Gastrocnemius medialis (tissue), 4 donors: ENCODE measurements around the gene INSYN2B. TPM values are rescaled to one million over a fixed set of nuclear protein-coding genes. Genes with fewer than 3 reads are reported as not detected.

Source experiments
- ATAC-seq, 2 donors: fragments of 150-250 bp; one replicate each; pipeline ENCODE4 v1.9.1; 2016
- DNase-seq, 2 donors: peaks; one replicate each; pipeline ENCODE4 v3.0.0-alpha.2; 2019
- H3K27ac ChIP-seq, 4 donors: fragments of 200-600 bp; sonication (generic); 1 replicate in 1 of 4; 2 replicates in 3 of 4; pipeline ENCODE4 v1.5.1; 2016 to 2018; ENCODE audit warnings: mild to moderate bottlenecking in 2 of 4, moderate library complexity in 1 of 4
- H3K27me3 ChIP-seq, 3 donors: fragments of 200-600 bp; sonication (generic) in 2 of 3; 1 replicate in 1 of 3; 2 replicates in 2 of 3; pipeline versions ENCODE4 v1.5.1 to v1.6.0; 2016 to 2019; ENCODE audit warnings: mild to moderate bottlenecking in 1 of 3, moderate library complexity in 1 of 3
- H3K36me3 ChIP-seq, 2 donors: fragments of 200-600 bp; sonication (generic) in 1 of 2; one replicate each; pipeline ENCODE4 v1.5.1; 2017 to 2018
- H3K4me1 ChIP-seq, 2 donors: fragments of 200-600 bp; sonication (generic) in 1 of 2; one replicate each; pipeline ENCODE4 v1.5.1; 2016 to 2017; ENCODE audit warnings: mild to moderate bottlenecking in 2 of 2
- H3K4me3 ChIP-seq, 4 donors: fragments of 200-600 bp; sonication (generic) in 3 of 4; 1 replicate in 1 of 4; 2 replicates in 3 of 4; pipeline ENCODE4 v1.5.1; 2016 to 2019; ENCODE audit warnings: mild to moderate bottlenecking in 2 of 4
- H3K9me3 ChIP-seq, 3 donors: fragments of 200-600 bp; sonication (generic) in 2 of 3; 1 replicate in 1 of 3; 2 replicates in 2 of 3; pipeline ENCODE4 v1.5.1; 2016 to 2019
- CTCF ChIP-seq, 5 experiments: fragments of 450-650 bp in 3 of 5; fragments of 200-600 bp in 2 of 5; sonication (generic) in 2 of 5; IDR thresholded peaks in 4 of 5; conservative IDR thresholded peaks in 1 of 5; 1 replicate in 4 of 5; 2 replicates in 1 of 5; pipeline ENCODE4 v1.5.1; 2016 to 2019; ENCODE audit warnings: antibody characterized with exemption in 5 of 5, mild to moderate bottlenecking in 3 of 5, moderate library complexity in 3 of 5
- POLR2A ChIP-seq, 2 donors: fragments of 450-650 bp; IDR thresholded peaks; one replicate each; pipeline ENCODE4 v1.6.1; 2017; ENCODE audit warnings: antibody characterized with exemption in 2 of 2, mild to moderate bottlenecking in 2 of 2, moderate library complexity in 2 of 2
- in situ Hi-C, 4 donors: fragments of 200-750 bp; cut with MboI; loops; one replicate each; pipeline versions ENCODE4 v1.15.0 to v1.8.0; 2017; ENCODE audit warnings: low sequenced_read_pairs in 4 of 4
- intact Hi-C: fragments of 100-400 bp; cut with DNase I; formaldehyde crosslinking; loops from one replicate; pipeline ENCODE4 v1.15.1; 2023; ENCODE audit warnings: low total_unique reads
- total RNA-seq, 4 donors: library from RNA; depleted of rRNA; stranded (reverse); fragments of >200 nt; gene quantifications; one replicate each; pipeline versions ENCODE4 v1.1.0 to v1.2.3, GENCODE V29; 2016

INSYN2B gene
- total RNA-seq, 4 donors from 2014 or later = 0.07 TPM; not detected in 3

- no peak for DNase-seq
- TF ChIP-seq POLR2A (IDR thresholded peaks at IDR 0.05) (no peak), CTCF (IDR thresholded peaks at IDR 0.05 in 4 of 5, conservative IDR thresholded peaks at IDR 0.05 in 1 of 5) (no peak)
Observed at GRCh38 chr5:169991115-169991869, 11.0 kb upstream of the INSYN2B start.

DNA sequence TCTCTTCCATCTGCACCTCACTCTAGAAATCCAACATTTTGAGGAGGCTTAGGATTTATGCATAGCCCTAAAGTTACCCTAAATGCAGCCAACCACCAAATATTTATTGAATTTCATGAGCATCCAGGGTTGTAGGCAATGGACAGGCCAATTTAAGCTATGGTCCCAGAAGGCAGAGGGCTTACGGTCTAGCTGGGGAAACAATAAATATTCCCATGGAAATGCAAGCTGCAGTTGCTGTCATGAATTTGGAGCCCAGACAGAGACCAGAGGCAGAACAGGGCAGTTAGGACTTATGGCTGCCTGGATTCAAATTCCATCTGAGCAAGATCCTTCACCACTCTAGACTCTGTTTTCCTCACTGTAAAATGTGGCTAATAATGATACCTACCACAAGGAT, 9.1 kb upstream of the INSYN2B start:
- H3K36me3 ChIP-seq = no peaks in the 10 kb centered on the region
- no peaks in the 10 kb centered on the region for H3K9me3 ChIP-seq
- H3K27ac ChIP-seq = no peak overlapping the region
- intact Hi-C loops = no loop called here
- H3K27me3 ChIP-seq = no peaks in the 10 kb centered on the region
- H3K4me3 ChIP-seq = no peak overlapping the region
- in situ Hi-C loops = no loop called here
- no peaks in the 10 kb centered on the region for H3K4me1 ChIP-seq
- ATAC-seq (no peak), DNase-seq (no peak)
- TF ChIP-seq CTCF (IDR thresholded peaks at IDR 0.05 in 4 of 5, conservative IDR thresholded peaks at IDR 0.05 in 1 of 5) (no peak), POLR2A (IDR thresholded peaks at IDR 0.05) (no peak)

More at GRCh38 chr5:169991115-169991869, 11.0 kb upstream of the INSYN2B start:
- Histone ChIP-seq H3K36me3 (no peaks in the 10 kb centered on the region), H3K4me3 (no peak overlapping the region), H3K27me3 (no peaks in the 10 kb centered on the region), H3K9me3 (no peaks in the 10 kb centered on the region), H3K4me1 (no peaks in the 10 kb centered on the region), H3K27ac (no peak overlapping the region)
- in situ Hi-C loops = no loop called here
- no peak for ATAC-seq
- intact Hi-C loops = no loop called here

GRCh38 chr5:169988947-169989346, 8.7 kb upstream of the INSYN2B start:
- intact Hi-C loops = no loop called here
- Histone ChIP-seq H3K36me3 (no peaks in the 10 kb centered on the region), H3K27me3 (no peaks in the 10 kb centered on the region), H3K4me3 (no peak overlapping the region), H3K9me3 (no peaks in the 10 kb centered on the region), H3K27ac (no peak overlapping the region), H3K4me1 (no peaks in the 10 kb centered on the region)
- DNase-seq = no peak
- in situ Hi-C loops = no loop called here
- no peak for TF ChIP-seq POLR2A (IDR thresholded peaks at IDR 0.05)
- no peak for TF ChIP-seq CTCF (IDR thresholded peaks at IDR 0.05 in 4 of 5, conservative IDR thresholded peaks at IDR 0.05 in 1 of 5)
- ATAC-seq = no peak

GRCh38 chr5:169988206-169988605, 7.9 kb upstream of the INSYN2B start:
- no peak for ATAC-seq
- H3K27me3 ChIP-seq = no peaks in the 10 kb centered on the region

More at GRCh38 chr5:169988206-169988605, 7.9 kb upstream of the INSYN2B start:
- Histone ChIP-seq H3K27ac (no peak overlapping the region), H3K9me3 (no peaks in the 10 kb centered on the region), H3K36me3 (no peaks in the 10 kb centered on the region), H3K4me3 (no peak overlapping the region), H3K4me1 (no peaks in the 10 kb centered on the region)
- in situ Hi-C loops (no loop called here), intact Hi-C loops (no loop called here)
- no peak for DNase-seq
- no peak for TF ChIP-seq CTCF (IDR thresholded peaks at IDR 0.05 in 4 of 5, conservative IDR thresholded peaks at IDR 0.05 in 1 of 5)
- TF ChIP-seq POLR2A (IDR thresholded peaks at IDR 0.05) = no peak
